HG02798 (cell line): ENCODE data around the gene MTA3.

Experiments used
- ATAC-seq: cut with Tn5 transposase; IDR thresholded peaks from one replicate; pipeline ENCODE4 v1.9.1; 2021; ENCODE audit warnings: mild to moderate bottlenecking; ENCODE audit not compliant: unreplicated experiment, poor library complexity

Gene MTA3

DNA sequence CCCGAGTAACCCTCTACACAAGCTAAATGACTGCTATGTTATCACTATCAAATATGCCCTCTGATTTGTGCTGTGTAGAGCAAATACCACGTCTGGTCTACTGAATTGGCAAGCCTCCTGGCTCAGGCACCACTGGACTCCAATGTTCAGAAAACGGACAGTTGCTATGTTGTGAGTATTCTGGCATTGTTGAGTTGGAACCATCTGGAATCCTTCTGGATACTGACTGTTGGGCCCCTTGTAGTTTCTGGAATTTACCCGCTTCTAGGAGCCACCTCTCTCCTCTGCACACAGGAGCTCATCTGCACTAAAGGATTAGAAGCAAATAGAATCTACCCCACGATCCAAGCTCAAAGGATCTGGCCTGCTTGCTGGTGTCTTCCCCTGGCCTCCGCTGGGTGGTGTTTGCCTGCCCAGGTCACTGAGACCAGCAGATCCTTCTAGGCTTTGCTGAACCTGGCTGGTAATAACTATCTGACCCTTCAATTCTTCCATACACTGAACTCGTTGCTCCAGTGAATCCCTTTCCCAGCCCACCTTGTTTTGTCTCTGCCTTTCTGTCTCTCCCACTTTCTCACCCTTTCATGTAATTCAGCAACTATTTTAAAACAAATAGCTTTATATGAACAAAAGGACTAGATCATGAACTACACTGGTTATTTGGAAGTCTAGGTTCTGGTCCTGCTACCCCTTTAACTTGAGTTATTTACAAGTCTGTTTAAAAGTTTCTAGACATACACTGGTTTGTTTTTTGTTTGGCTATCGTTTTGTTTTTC, 226.0 kb downstream of the MTA3 start:
- no peak for ATAC-seq

DNA sequence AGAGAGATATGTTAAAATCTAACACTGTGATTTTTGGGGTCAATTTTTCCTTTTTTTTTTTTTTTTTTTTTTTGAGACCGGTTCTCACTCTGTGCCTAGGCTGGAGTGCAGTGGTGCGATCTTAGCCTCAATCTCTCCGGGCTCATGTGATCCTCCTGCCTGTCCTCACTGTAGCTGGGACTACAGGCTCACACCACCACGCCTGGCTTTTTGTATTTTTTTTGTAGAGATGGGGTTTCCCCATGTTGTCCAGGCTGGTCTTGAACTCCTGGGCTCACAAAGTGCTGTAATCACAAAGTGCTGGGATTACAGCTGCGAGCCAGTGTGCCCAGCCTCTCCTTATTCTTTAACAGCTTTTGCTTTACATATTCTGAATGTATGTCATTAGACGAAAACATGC, 226.8 kb downstream of the MTA3 start:
- ATAC-seq = no peak

- peak; percentile 55 for ATAC-seq
These were observed 227.4 kb downstream of the MTA3 start for GRCh38 chr2:42795841-42796301.

- ATAC-seq = peak; percentile 39
These were observed 228.2 kb downstream of the MTA3 start for GRCh38 chr2:42796427-42797248.

DNA sequence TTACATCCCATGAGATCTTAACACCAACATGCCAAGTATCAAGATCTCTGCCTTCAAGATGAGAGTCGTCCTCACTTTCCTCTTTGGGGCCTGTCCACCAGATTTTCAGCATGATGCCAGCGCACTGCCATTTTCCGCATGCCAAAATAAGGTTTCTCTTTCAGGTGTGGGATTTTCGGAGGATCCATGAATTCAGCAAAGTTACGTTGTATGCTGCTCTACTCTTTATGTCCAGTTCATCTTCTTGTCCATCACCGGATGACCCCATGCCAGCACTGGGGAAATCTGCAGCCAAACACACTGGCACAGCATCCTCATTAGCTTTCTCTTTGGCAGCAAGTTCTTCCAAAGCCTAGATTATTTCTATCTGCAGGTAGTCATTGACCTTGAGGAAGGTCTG, 228.8 kb downstream of the MTA3 start:
- no peak for ATAC-seq

DNA sequence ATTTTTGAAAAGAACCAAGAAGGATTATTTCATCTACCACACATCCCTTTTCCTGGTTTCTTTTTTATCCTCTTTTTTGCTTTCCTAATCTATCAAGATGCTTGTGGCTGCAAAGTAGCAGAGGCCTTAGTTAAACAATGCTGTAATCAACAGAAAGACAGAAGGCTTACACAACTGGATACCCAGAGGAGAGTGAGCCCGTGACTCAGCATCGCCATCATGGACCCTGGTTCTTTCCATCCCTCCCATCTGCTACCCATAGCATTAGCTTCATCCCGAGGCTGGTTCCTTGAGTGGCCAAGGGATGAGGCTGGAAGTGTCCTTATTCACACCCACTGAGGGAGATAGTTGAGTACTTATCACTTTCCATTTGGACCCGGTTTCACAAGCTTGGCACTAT, 231.4 kb downstream of the MTA3 start:
- no peak for ATAC-seq

GRCh38 chr2:42800461-42800962, 232.1 kb downstream of the MTA3 start:
- no peak for ATAC-seq

- no peak for ATAC-seq
These were observed 232.5 kb downstream of the MTA3 start for GRCh38 chr2:42800981-42801380.

DNA sequence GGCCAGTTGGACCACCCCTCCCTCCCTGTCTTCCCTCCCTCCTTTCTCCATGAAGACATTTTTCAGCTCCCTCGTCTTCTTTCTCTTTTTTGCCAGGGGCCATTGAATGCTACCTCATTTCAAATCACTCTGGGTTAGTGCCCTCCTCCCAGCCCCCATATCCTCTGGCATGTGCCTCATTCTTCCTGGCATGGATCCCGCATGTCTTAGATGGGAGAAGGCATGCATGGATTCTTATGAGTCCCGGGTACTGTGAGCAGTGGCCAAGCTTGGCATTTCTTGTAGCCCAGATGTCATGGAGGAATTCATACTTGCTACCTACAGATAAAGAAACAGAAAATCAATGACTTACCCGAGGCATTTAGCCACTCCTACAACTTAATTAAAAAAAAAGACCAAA, 232.9 kb downstream of the MTA3 start:
- no peak for ATAC-seq

- no peak for ATAC-seq
These were observed 233.7 kb downstream of the MTA3 start for GRCh38 chr2:42802150-42802549.

- no peak for ATAC-seq
These were observed 235.9 kb downstream of the MTA3 start for GRCh38 chr2:42804338-42804737.

GRCh38 chr2:42804891-42805290, 236.5 kb downstream of the MTA3 start:
- no peak for ATAC-seq
